K562 (cell line): ENCODE measurements around the gene SLC8A2. TPM values are rescaled to one million over a fixed set of nuclear protein-coding genes. Genes with fewer than 3 reads are reported as not detected.

Experiments
- BCL6 ChIP-seq: fragments of 250-450 bp; sonication (Bioruptor Pico); IDR thresholded peaks from 2 replicates; pipeline ENCODE4 v1.4.0; 2020
- CCNT2 ChIP-seq: IDR thresholded peaks from 2 replicates; pipeline ENCODE4 v1.6.1; 2011; ENCODE audit warnings: borderline replicate concordance, low read depth, mild to moderate bottlenecking, moderate library complexity, mixed read lengths, low read length; ENCODE audit not compliant: insufficient read length; ENCODE audit errors: extremely low read depth
- DNMT1 ChIP-seq: fragments of 450-650 bp; IDR thresholded peaks from 2 replicates; pipeline ENCODE4 v1.6.1; 2016; ENCODE audit warnings: antibody characterized with exemption, mild to moderate bottlenecking
- ETV1 ChIP-seq: fragments of 450-650 bp; conservative IDR thresholded peaks from 2 replicates; pipeline ENCODE4 v1.6.1; 2016; ENCODE audit warnings: missing genetic modification characterization, control low read depth, low read depth, missing compliant biosample characterization
- FOXA1 ChIP-seq: fragments of 450-650 bp; IDR thresholded peaks from 2 replicates; pipeline ENCODE4 v1.6.1; 2016; ENCODE audit warnings: mild to moderate bottlenecking, borderline replicate concordance
- NCOA1 ChIP-seq: fragments of 450-650 bp; IDR thresholded peaks from 2 replicates; pipeline ENCODE4 v1.6.1; 2016; ENCODE audit warnings: low read depth
- PHF21A ChIP-seq: fragments of 450-650 bp; IDR thresholded peaks from 2 replicates; pipeline ENCODE4 v1.6.1; 2017; ENCODE audit warnings: low read depth, borderline replicate concordance
- PRPF4 ChIP-seq: fragments of 200-400 bp; formaldehyde crosslinking; IDR thresholded peaks from one replicate; pipeline ENCODE4 v1.6.1; 2017; ENCODE audit warnings: low read length, low read depth, mild to moderate bottlenecking; ENCODE audit not compliant: insufficient read depth, poor library complexity, severe bottlenecking
- SNIP1 ChIP-seq: fragments of 450-650 bp; IDR thresholded peaks from 2 replicates; pipeline ENCODE4 v1.7.1; 2017; ENCODE audit warnings: low read depth, mild to moderate bottlenecking
- ZFX ChIP-seq: sonication (generic); formaldehyde crosslinking; IDR thresholded peaks from 2 replicates; pipeline ENCODE4 v1.8.0; 2022; ENCODE audit warnings: mild to moderate bottlenecking, missing genetic modification reagents, moderate library complexity
- ZSCAN29 ChIP-seq: fragments of 450-650 bp; IDR thresholded peaks from 2 replicates; pipeline ENCODE4 v1.6.1; 2017
- polyA plus RNA-seq, 8 experiments: library from polyadenylated mRNA; depleted of rRNA in 4 of 8; stranded (reverse) in 5 of 8; unstranded in 3 of 8; fragments of >200 nt; fragmentation: Nextera tagmentation in 2 of 8; fragmentation: Illumina TruSeq in 1 of 8; extraction: Ambion mirVana in 2 of 8; extraction: Trizol in 1 of 8; gene quantifications; 2 replicates each; pipeline versions ENCODE4 v1.2.1 to v1.2.3, GENCODE V29; 2011 to 2014; ENCODE audit warnings: inconsistent platforms in 1 of 8, missing spikeins in 1 of 8
- total RNA-seq, 7 experiments: library from RNA; depleted of rRNA in 6 of 7; stranded (reverse); fragments of >200 nt in 6 of 7; fragmentation: Illumina TruSeq in 2 of 7; extraction: Trizol in 2 of 7; gene quantifications; 2 replicates each; pipeline versions ENCODE4 v1.2.1 to v1.2.3, GENCODE V29; 2011 to 2021; ENCODE audit warnings: low replicate concordance in 1 of 7
- TF ChIP-seq, protein P1 (sequence below), 2 experiments: fragments of 200-800 bp in 1 of 2; sonication (Bioruptor generic) in 1 of 2; sonication (generic) in 1 of 2; formaldehyde crosslinking in 1 of 2; IDR thresholded peaks in 1 of 2; conservative IDR thresholded peaks in 1 of 2; 2 replicates each; pipeline versions ENCODE4 v1.5.0 to v1.6.1; 2016 to 2020; ENCODE audit warnings: missing compliant biosample characterization in 1 of 2, missing genetic modification characterization in 1 of 2, missing genetic modification reagents in 1 of 2
- TF ChIP-seq, protein P2 (sequence below): sonication (generic); formaldehyde crosslinking; IDR thresholded peaks from 2 replicates; pipeline ENCODE4 v1.8.0; 2022; ENCODE audit warnings: missing genetic modification reagents, mild to moderate bottlenecking, borderline replicate concordance
- TF ChIP-seq, protein P3 (sequence below): IDR thresholded peaks from 2 replicates; pipeline ENCODE4 v1.6.1; 2016; ENCODE audit warnings: missing genetic modification characterization, missing compliant biosample characterization
- TF ChIP-seq, protein P4 (sequence below), 2 experiments: fragments of 250-450 bp in 1 of 2; fragments of 450-650 bp in 1 of 2; sonication (Bioruptor Pico) in 1 of 2; IDR thresholded peaks; 2 replicates each; pipeline versions ENCODE4 v1.6.1 to v1.8.0; 2016 to 2021; ENCODE audit warnings: mild to moderate bottlenecking in 2 of 2, moderate library complexity in 2 of 2, missing compliant biosample characterization in 1 of 2, missing genetic modification characterization in 1 of 2
- TF ChIP-seq, protein P5 (sequence below): fragments of 450-650 bp; IDR thresholded peaks from 2 replicates; pipeline ENCODE4 v1.6.1; 2016; ENCODE audit warnings: missing biosample characterization, missing genetic modification characterization
- TF ChIP-seq, protein P6 (sequence below): sonication (generic); formaldehyde crosslinking; IDR thresholded peaks from 2 replicates; pipeline ENCODE4 v1.8.1; 2022; ENCODE audit warnings: missing genetic modification reagents

The SLC8A2 gene
- total and polyA plus RNA-seq, 9 of the 15 experiments (the other 6 are each of a cell fraction or from before 2014, with no cell fraction given): 0.07 to 0.66 (median 0.24) TPM; not detected in 3

DNA sequence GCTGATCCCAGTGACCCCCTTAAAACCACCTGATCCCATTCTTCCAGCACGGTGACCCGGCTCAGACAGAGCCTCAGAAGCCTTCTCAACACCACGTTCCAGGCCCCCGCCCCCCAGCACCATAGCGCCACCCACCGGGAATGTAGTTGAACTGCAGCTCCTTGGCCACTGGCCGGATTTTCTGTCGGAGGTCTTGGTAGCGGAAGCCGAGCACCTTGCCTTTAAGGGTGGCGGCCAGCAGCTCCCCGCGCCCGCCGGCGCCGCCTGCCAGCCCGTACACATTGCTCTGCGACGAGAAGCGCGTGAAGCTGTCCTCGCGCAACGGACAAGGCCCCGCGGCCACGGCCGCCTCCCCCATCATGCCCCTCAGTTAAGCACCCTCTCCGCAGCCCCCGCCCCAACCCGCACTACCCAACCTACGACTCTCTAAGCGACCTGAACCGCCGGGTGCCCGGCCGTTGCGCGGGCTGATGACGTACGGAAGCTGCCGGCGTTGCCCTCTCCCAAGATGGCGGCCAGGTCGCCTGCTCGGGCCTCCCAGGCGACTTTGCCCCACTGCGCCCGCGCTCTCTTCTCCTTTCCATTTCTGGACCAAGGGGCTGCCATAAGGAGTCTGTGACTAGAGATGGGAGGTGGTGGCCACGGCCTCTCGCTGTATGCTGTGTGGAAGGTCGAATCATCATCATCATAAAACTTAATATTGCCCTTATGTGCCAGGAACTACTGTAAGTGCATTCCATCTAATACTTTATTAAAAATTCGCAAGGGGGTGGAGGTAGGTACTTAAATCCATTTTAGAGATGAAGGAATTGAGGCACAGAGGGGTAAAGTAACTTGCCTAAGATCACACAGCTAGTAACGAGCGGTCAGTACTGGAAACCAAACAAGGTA, 12.4 kb upstream of the SLC8A2 start, which contains the start of gene KPTN (continued):
- 0 out of 2 replicates have a peak, but pooled peaks have one; percentile 8 for TF ChIP-seq DNMT1
- TF ChIP-seq PRPF4: no peak
- TF ChIP-seq ZSCAN29: no peak
- TF ChIP-seq, protein P1, sequence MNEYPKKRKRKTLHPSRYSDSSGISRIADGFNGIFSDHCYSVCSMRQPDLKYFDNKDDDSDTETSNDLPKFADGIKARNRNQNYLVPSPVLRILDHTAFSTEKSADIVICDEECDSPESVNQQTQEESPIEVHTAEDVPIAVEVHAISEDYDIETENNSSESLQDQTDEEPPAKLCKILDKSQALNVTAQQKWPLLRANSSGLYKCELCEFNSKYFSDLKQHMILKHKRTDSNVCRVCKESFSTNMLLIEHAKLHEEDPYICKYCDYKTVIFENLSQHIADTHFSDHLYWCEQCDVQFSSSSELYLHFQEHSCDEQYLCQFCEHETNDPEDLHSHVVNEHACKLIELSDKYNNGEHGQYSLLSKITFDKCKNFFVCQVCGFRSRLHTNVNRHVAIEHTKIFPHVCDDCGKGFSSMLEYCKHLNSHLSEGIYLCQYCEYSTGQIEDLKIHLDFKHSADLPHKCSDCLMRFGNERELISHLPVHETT (CRISPR knock-in tag; conservative IDR thresholded peaks at IDR 0.05 in 1 of 2, IDR thresholded peaks at IDR 0.05 in 1 of 2): peak in 1 of 2 experiments; percentile 67; a peak in 2 of 4 replicates
- TF ChIP-seq PHF21A: no peak; the same call in 1 of the 2 replicates
- TF ChIP-seq CCNT2: peak; percentile 78
- TF ChIP-seq, protein P2, sequence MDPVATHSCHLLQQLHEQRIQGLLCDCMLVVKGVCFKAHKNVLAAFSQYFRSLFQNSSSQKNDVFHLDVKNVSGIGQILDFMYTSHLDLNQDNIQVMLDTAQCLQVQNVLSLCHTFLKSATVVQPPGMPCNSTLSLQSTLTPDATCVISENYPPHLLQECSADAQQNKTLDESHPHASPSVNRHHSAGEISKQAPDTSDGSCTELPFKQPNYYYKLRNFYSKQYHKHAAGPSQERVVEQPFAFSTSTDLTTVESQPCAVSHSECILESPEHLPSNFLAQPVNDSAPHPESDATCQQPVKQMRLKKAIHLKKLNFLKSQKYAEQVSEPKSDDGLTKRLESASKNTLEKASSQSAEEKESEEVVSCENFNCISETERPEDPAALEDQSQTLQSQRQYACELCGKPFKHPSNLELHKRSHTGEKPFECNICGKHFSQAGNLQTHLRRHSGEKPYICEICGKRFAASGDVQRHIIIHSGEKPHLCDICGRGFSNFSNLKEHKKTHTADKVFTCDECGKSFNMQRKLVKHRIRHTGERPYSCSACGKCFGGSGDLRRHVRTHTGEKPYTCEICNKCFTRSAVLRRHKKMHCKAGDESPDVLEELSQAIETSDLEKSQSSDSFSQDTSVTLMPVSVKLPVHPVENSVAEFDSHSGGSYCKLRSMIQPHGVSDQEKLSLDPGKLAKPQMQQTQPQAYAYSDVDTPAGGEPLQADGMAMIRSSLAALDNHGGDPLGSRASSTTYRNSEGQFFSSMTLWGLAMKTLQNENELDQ (CRISPR knock-in tag): no peak
- TF ChIP-seq, protein P3, sequence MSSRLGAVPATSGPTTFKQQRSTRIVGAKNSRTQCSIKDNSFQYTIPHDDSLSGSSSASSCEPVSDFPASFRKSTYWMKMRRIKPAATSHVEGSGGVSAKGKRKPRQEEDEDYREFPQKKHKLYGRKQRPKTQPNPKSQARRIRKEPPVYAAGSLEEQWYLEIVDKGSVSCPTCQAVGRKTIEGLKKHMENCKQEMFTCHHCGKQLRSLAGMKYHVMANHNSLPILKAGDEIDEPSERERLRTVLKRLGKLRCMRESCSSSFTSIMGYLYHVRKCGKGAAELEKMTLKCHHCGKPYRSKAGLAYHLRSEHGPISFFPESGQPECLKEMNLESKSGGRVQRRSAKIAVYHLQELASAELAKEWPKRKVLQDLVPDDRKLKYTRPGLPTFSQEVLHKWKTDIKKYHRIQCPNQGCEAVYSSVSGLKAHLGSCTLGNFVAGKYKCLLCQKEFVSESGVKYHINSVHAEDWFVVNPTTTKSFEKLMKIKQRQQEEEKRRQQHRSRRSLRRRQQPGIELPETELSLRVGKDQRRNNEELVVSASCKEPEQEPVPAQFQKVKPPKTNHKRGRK: no peak
- TF ChIP-seq FOXA1: no peak
- TF ChIP-seq, protein P4, sequence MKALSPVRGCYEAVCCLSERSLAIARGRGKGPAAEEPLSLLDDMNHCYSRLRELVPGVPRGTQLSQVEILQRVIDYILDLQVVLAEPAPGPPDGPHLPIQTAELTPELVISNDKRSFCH (CRISPR knock-in tag; IDR thresholded peaks at IDR 0.05): no peak
- TF ChIP-seq, protein P4 (tag; IDR thresholded peaks at IDR 0.05): no peak; the same call in 1 of the 2 replicates
- no peak for TF ChIP-seq SNIP1
- peak; percentile 8; the same call in 1 of the 2 replicates for TF ChIP-seq NCOA1
- no peak for TF ChIP-seq BCL6
- TF ChIP-seq ETV1 (tag): peak; percentile 49
- TF ChIP-seq, protein P5, sequence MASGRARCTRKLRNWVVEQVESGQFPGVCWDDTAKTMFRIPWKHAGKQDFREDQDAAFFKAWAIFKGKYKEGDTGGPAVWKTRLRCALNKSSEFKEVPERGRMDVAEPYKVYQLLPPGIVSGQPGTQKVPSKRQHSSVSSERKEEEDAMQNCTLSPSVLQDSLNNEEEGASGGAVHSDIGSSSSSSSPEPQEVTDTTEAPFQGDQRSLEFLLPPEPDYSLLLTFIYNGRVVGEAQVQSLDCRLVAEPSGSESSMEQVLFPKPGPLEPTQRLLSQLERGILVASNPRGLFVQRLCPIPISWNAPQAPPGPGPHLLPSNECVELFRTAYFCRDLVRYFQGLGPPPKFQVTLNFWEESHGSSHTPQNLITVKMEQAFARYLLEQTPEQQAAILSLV: no peak
- TF ChIP-seq, protein P6, sequence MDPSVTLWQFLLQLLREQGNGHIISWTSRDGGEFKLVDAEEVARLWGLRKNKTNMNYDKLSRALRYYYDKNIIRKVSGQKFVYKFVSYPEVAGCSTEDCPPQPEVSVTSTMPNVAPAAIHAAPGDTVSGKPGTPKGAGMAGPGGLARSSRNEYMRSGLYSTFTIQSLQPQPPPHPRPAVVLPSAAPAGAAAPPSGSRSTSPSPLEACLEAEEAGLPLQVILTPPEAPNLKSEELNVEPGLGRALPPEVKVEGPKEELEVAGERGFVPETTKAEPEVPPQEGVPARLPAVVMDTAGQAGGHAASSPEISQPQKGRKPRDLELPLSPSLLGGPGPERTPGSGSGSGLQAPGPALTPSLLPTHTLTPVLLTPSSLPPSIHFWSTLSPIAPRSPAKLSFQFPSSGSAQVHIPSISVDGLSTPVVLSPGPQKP (CRISPR knock-in tag): no peak
- peak; percentile 92 for TF ChIP-seq ZFX
